Measurements from ENCODE around the gene DUSP12.

DNA sequence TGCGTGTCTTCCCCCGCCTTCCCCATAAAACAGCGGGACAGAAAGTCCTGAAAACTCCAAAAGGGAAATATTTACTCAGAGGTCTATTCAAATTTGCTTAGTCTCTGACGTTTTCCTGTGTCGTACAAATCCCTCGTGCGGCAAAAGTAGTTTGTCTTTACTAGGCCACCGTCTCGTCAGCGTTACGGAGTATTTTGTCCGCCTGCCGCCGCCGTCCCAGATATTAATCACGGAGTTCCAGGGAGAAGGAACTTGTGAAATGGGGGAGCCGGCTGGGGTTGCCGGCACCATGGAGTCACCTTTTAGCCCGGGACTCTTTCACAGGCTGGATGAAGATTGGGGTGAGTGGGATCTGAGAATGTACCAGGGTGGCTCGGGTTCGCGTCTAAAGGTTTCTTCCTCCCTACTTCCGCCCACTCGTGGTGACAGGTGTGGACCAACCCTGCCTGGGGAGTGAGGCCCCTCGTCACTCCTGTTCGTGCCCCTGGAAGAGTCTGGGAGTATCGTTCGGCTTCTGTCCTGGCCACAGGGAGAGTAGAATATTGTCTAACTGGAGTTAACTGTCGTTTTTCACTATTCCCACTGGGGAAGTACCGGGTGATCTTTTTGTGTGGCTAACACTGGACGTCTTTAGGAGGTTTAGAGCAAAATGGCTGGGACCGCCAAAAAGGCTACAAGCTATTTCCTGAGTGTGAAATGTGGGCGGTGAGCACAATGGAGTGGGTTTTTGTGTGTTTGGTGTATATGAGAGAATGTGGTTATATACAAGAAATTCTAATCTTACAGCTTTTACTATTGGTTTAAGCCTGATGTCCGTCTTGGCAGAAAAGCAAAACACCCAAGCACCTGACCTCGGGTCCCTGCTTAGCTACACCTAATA is 16.8 kb downstream of the DUSP12 start, which contains the start of gene ATF6:
- TF ChIP-seq POLR2A (IDR thresholded peaks at IDR 0.05; ENCODE audit: low read length): peak; percentile 94
- TF ChIP-seq GATA1 (IDR thresholded peaks at IDR 0.05; ENCODE audit: low read depth, low read length): no peak
